ENCODE measurements around the gene PIK3AP1.
"Not testable (repeated sequence)": the region's sequence is repeated elsewhere in the genome, so short reads cannot be mapped to it uniquely, and the experiment has no call there.

PIK3AP1 gene

GRCh38 chr10:96606216-96606615, 114.1 kb downstream of the PIK3AP1 start:
- DNase-seq = no peak

DNA sequence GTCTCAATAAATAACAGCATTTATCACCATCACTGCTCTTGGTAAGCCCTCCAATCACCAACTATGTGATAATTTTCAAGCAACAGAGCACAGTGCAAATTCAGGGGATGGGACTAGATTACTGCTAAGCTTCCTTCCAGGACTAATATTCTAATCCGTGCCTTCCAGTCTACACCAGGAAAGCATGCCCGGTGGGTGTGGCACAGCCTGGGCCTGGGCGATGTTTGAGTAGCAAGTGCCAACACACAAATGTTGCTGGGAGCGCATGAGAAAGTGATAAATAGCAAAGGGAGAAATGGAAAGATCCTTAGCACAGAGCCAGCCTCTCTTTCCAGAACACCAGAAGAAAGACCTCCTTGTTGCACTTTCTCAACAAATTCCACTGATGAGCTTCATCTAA, 120.0 kb downstream of the PIK3AP1 start:
- no peak for DNase-seq

DNA sequence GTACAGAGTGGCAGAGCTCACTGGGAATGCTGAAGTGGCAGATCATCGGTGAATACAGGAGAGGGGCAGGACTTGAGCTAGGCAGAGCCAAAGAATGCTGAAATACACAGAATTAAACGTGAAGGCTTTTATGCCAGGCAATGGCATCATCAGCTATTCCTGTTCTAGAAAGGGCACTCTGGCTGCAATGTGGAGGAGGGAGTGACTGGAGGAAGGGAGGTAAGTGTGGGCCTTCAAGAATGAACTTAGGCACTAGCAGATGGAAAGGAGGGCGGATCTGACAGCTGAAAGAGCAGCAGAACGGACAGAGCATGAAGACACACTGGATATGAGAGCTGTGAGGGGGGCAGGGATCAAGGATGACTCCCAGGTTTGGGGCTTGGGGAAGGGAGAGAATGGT, 121.5 kb downstream of the PIK3AP1 start:
- DNase-seq = no peak

DNA sequence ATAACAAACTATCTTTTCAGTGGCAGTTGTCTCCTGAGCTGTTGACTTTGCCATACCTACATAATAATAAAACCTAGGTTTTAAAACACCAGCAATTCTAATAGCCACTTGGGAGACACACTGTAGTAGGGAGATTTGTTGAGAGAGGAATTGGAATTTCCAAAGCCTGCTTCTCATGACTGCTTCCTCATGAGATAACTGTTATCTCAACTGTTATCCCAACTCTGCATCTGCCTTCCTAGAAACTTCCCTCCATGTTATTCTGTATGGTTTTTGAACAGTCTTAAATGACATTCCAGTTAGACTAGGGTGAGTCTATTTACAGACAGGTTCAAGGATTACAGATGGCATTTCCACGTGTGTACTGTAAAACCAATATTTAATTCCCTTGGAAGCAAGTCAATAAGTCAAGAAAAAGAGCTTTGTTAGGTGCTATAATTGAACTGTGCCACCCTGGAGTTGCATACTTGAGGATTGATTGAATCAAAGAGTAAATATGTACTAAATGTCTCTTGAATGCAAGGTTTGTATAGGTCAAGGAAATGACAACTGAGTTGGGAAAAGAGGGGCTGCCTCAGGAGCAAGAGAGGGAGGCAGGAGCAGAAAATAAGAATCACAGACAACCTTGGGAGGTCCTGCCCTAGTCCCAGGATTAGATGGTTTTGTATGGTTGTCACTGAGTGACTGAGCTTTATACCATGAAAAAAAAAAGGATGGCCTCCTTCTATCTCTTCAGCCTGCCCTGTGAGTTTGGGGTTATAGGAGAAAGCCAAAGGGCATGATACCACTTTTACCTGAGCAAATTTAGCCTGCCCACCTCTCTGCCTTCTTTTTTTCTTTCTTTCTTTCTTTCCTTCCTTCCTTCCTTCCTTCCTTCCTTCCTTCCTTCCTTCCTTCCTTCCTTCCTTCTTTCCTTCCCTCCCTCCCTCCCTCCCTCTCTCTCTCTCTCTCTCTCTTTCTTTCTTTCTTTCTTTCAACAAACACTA, 123.6 kb downstream of the PIK3AP1 start:
- no peak for DNase-seq

- DNase-seq = no peak
Observed at GRCh38 chr10:96595741-96596140, 124.6 kb downstream of the PIK3AP1 start.

DNA sequence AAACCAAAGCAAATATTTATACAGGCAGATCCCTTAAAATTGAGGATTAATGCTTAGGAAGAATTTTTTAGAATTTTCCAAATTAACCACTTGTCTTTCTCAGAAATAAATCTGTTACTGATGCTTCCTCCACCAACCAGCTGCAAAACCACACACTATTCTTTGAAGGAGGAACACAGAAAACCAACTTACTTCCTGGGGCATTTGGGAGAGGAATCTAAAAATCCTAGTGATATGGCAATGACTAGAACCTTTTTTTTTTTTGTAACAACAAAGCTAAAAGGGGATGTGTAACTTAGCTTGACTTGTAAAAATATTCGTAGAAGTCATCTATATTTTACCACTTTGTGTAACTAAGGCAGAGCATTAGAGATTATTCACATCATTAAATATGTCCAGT, 128.4 kb downstream of the PIK3AP1 start:
- DNase-seq = no peak

GRCh38 chr10:96588616-96589419, 131.5 kb downstream of the PIK3AP1 start:
- peak in 1 of 2 experiments; percentile 25 for DNase-seq

- DNase-seq = no peak
Observed at GRCh38 chr10:96588060-96588554, 132.2 kb downstream of the PIK3AP1 start.

GRCh38 chr10:96587264-96588059, 132.9 kb downstream of the PIK3AP1 start:
- peak in 1 of 2 experiments; percentile 55 for DNase-seq

- peak; percentile 92 to 94 for DNase-seq
Observed at GRCh38 chr10:96586419-96587263, 133.7 kb downstream of the PIK3AP1 start, which contains the start of gene TM9SF3. TM9SF3 (minus strand) TSS chr10:96587012; CDS start chr10:96586835, 177 bp downstream.

DNA sequence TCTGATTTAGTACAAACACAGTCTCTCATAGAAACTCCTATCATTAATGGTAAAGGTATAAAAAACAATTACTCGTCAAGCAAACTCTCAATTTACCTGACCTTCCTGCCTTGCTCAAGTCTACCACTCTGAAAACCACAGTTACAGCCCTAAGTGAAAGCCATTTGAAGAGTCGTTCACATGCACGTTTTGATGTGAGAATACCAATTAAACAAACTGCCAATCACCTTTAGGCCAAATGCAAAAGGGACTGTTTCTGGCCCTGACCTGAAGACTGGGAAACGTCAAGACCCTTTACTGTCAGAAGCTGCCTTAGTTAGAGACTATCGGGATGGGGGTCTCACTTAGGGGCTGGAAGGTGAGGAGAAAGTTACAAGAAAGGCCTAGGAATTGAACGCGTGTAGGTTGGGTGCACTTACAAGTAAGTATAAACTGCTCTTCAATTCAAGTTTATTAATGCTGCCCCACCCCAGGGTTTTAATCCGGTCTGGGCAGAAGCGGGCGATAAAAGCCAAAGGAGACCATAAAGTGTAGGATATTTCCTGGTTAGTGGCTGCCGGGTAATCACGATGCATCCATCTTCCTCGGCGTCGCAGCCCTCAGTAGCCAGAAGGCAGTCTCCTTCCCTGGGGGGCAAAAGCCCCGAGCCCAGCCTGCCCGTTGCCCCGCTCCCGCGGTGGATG, 134.4 kb downstream of the PIK3AP1 start:
- peak in 1 of 2 experiments; percentile 10 for DNase-seq

DNA sequence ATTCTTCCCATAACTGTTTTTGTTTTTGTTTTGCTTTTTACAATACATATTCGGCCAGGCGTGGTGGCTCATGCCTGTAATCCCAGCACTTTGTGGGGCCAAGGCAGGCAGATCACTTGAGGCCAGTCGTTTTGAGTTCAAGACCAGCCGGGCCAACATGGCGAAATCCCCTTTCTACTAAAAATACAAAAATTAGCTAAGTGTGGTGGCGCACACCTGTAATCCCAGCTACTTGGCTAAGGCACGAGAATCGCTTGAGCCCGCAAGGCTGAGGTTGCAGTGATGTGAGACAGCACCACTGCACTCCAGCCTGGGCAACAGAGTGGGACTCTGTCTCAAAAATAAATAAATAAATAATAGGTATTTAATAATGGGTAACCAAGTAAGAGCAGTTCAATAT, 135.8 kb downstream of the PIK3AP1 start:
- no peak for DNase-seq

- DNase-seq = no peak
Observed at GRCh38 chr10:96584035-96584434, 136.3 kb downstream of the PIK3AP1 start.

- DNase-seq = no peak
Observed at GRCh38 chr10:96579133-96579532, 141.2 kb downstream of the PIK3AP1 start.

- DNase-seq = no peak
Observed at GRCh38 chr10:96578633-96579032, 141.7 kb downstream of the PIK3AP1 start.

DNA sequence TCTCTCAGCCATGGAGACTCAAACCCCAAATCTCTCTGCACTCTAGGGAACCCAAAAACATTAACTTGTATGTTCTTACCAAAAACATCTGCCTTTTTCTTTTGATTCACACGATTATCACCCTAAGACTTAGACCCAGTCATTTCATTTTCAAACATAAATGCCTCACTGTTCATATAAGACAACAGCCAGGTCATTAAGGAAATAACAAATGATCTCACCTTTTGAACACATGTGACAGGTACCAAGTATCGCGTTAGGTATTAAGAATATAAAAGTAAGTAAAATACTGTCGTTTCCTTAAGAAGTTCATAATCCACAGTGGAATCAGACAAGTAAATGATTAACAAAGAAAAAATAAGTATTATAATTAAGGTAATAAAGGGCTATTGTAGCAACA, 142.3 kb downstream of the PIK3AP1 start:
- no peak for DNase-seq

DNA sequence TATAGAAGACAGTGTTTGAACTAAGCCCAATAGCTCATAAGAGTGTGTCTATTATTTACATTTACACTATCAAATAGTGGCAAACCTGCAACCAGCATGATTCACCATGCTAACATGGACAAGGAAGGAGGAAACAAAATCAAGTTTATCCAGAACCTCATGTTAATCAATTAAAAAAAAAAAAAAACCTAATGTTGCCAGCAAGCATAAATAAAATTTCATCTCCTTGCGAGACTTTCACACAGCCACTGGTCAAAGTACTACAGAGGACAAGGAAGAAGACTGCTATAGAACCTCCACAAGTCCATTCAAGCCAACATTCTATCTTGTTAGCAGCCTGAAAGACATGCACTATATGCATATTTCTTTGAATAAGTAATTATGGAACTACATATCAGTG, 143.2 kb downstream of the PIK3AP1 start:
- no peak for DNase-seq

- no peak for DNase-seq
Observed at GRCh38 chr10:96576277-96576980, 143.9 kb downstream of the PIK3AP1 start.

- not testable (repeated sequence) for DNase-seq
Observed at GRCh38 chr10:96574564-96574963, 145.8 kb downstream of the PIK3AP1 start.

GRCh38 chr10:96573036-96573435, 147.3 kb downstream of the PIK3AP1 start:
- DNase-seq = no peak
